Choroid plexus epithelial cell (primary cell): ENCODE results near the gene FGF9.

ENCODE experiments used
- DNase-seq: peaks from one replicate; pipeline ENCODE4 v3.0.0-alpha.2; 2010; ENCODE audit warnings: low read depth
- H3K4me3 ChIP-seq: 2 replicates; pipeline ENCODE4 v1.5.1; 2011; ENCODE audit warnings: low read depth, mild to moderate bottlenecking, control low read depth, low read length, moderate library complexity
- CTCF ChIP-seq: conservative IDR thresholded peaks from 2 replicates; pipeline ENCODE4 v1.5.1; 2011; ENCODE audit warnings: low read depth, mild to moderate bottlenecking, control low read depth, inconsistent platforms, low read length, moderate library complexity

FGF9 gene

GRCh38 chr13:21709697-21710096, 38.8 kb downstream of the FGF9 start:
- TF ChIP-seq CTCF: no peak
- no peak overlapping the region for H3K4me3 ChIP-seq
- DNase-seq: no peak

- DNase-seq: no peak
- no peak for TF ChIP-seq CTCF
- H3K4me3 ChIP-seq: no peak overlapping the region
Measured at GRCh38 chr13:21710163-21710562, 39.3 kb downstream of the FGF9 start.

GRCh38 chr13:21717817-21718216, 46.9 kb downstream of the FGF9 start:
- H3K4me3 ChIP-seq: no peak overlapping the region
- TF ChIP-seq CTCF: no peak
- DNase-seq: no peak

GRCh38 chr13:21719463-21719862, 48.6 kb downstream of the FGF9 start:
- no peak for TF ChIP-seq CTCF
- DNase-seq: no peak
- H3K4me3 ChIP-seq: no peak overlapping the region

- H3K4me3 ChIP-seq: no peak overlapping the region
- TF ChIP-seq CTCF: no peak
- DNase-seq: no peak
Measured at GRCh38 chr13:21723807-21724505, 53.1 kb downstream of the FGF9 start.

GRCh38 chr13:21730186-21730880, 59.5 kb downstream of the FGF9 start:
- H3K4me3 ChIP-seq: no peak overlapping the region
- TF ChIP-seq CTCF: no peak
- DNase-seq: no peak
